Body of pancreas (tissue), 4 donors: ENCODE results near the gene RYR3.

Experiments
- CTCF ChIP-seq, 7 experiments: fragments of 450-650 bp in 4 of 7; fragments of 200-600 bp in 3 of 7; sonication (generic) in 3 of 7; IDR thresholded peaks; one replicate each; pipeline ENCODE4 v1.5.1; 2016 to 2019; ENCODE audit warnings: antibody characterized with exemption in 7 of 7
- POLR2A ChIP-seq, 3 donors: fragments of 450-650 bp; IDR thresholded peaks; one replicate each; pipeline ENCODE4 v1.6.1; 2016; ENCODE audit warnings: antibody characterized with exemption in 3 of 3, mild to moderate bottlenecking in 2 of 3

- no peak for TF ChIP-seq POLR2A (IDR thresholded peaks at IDR 0.05)
- no peak for TF ChIP-seq CTCF (IDR thresholded peaks at IDR 0.05)
Measured at GRCh38 chr15:33671456-33671855, 360.7 kb downstream of the RYR3 start.
